GM12892 (cell line): ENCODE data around the gene GH2.

Experiments
- POLR2A ChIP-seq: IDR thresholded peaks from 2 replicates; pipeline ENCODE4 v1.6.1; 2011; ENCODE audit warnings: low read depth, low read length, control low read depth
- POLR2AphosphoS5 ChIP-seq: IDR thresholded peaks from 2 replicates; pipeline ENCODE4 v1.6.1; 2011; ENCODE audit warnings: low read depth, low read length, control low read depth
- TAF1 ChIP-seq: IDR thresholded peaks from 2 replicates; pipeline ENCODE4 v1.6.1; 2011; ENCODE audit warnings: low read depth, mild to moderate bottlenecking, control low read depth, low read length, borderline replicate concordance

DNA sequence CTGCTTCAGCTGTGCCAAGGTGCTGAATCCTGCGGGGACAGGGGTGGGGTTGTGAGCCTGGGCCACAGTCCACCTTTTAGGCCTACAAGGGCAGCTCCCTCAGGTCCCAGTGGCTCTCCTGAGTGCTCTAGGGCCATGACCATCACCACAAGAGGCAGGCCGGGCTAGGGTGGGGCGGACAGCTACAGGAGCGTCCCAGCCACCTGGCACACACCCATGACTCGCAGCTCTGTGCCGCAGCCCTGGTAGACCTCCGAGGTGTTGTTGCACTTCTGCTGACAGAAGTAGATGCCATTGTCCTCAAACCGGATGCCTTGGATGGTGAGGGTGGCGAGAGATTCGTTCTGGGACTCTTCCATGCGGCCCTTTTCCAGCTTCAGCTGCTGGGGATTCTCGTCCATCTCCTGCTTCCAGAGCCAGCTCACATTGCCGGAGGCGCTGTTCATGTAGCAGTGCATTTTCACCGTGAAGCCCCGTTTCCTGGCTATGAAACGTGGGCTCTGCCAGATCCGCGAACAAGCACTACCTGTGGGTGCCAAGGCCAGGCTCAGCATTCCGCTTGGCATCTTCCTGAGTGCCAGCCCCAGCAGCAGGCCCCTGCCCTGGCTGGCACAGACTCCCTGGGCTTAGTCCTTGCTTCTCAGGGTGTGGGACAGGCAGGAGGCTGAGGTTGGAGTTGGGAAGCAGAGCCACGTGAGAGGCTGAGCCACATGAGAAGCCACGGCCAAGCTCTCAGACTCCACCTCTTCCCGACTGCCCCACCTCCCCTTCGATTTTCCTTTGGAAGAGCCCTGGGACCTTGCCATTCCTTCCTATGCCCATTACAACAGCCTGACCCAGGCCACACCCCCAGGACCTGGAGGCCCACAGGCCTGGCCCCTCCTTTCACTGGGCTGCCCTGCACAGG, 48.4 kb upstream of the GH2 start:
- TF ChIP-seq POLR2A: no peak
- no peak for TF ChIP-seq POLR2AphosphoS5
- TF ChIP-seq TAF1: no peak
